GM18867 (cell line): ENCODE results near the gene NLRX1.
A peak's percentile ranks its signal among the peaks of the same experiment; 100 is the strongest.
"Not testable (repeated sequence)": the region's sequence is repeated elsewhere in the genome, so short reads cannot be mapped to it uniquely, and the experiment has no call there.

Experiments used
- ATAC-seq: cut with Tn5 transposase; IDR thresholded peaks from one replicate; pipeline ENCODE4 v1.9.1; 2021; ENCODE audit warnings: mild to moderate bottlenecking, moderate library complexity; ENCODE audit not compliant: unreplicated experiment

Gene NLRX1

GRCh38 chr11:119181677-119182412, 13.3 kb downstream of the NLRX1 start:
- no peak for ATAC-seq

DNA sequence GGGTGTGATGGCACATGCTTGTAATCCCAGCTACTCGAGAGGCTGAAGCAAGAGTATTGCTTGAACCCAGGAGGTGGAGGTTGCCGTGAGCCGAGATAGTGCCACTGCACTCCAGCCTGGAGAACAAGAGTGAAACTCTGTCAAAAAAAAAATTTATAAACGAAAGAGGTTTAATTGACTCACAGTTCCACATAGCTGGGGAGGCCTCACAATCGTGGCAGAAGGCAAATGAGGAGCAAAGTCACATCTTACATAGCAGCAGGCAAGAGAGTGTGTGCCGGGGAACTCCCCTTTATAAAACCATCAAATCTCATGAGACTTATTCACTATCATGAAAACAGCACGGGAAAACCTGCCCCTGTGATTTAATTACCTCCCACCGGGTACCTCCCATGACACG, 15.9 kb downstream of the NLRX1 start:
- ATAC-seq = not testable (repeated sequence)

GRCh38 chr11:119185981-119186634, 17.6 kb downstream of the NLRX1 start:
- ATAC-seq = no peak

DNA sequence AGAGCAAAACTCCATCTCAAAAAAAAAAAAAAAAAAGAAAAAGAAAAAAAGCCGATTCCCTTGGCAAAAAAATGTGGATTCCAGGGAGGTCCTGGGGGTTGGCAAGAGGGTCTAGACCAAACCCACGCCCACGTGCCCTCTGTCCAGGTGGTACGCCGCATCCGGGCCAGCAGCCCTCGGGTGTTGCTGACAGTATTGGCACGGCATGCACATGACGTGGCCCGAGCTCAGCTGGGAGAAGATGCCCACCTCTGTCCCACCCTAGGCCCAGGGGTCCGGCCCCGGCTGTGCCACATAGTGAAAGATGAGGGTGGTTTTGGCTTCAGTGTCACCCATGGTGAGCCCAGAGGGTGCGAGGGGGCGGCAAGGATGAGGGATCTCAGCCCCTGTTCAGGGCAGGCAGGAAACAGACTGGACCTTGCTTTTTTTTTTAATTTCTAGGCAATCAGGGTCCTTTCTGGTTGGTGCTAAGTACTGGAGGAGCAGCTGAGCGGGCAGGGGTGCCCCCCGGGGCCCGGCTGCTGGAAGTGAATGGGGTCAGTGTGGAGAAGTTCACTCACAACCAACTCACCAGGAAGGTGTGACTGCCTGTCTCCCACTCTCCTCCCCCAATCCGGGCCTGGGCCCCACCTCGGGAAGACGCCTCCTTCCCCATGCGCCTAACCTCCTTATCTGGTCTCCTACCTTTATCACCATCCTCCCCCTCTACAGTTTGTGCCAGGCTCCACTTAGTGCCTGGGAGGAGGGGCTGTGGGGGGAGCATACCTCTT, 18.8 kb downstream of the NLRX1 start:
- no peak for ATAC-seq

- no peak for ATAC-seq
Observed at GRCh38 chr11:119188067-119188466, 19.5 kb downstream of the NLRX1 start.

- no peak for ATAC-seq
Observed at GRCh38 chr11:119188887-119189286, 20.4 kb downstream of the NLRX1 start.

- no peak for ATAC-seq
Observed at GRCh38 chr11:119189393-119189792, 20.9 kb downstream of the NLRX1 start.

DNA sequence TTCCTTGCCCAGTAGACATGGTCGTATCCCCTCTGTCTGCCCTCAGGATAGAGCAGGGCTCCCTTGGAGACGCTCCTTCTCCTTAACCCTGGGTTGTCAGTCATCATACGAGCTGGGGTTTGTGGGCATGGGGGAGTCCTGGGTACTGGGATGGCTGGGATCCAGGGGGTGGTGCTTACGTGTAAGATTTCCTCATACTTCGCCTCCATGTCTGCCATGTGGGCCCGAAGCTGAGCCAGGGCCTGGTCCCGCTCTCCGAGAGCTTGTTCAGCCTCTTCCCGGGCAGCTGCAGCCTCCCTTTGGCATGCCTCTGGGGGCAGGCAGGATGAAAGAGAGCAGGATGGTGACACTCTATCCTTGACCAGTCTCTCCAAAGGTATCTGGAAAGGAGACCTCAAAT, 22.0 kb downstream of the NLRX1 start:
- no peak for ATAC-seq

DNA sequence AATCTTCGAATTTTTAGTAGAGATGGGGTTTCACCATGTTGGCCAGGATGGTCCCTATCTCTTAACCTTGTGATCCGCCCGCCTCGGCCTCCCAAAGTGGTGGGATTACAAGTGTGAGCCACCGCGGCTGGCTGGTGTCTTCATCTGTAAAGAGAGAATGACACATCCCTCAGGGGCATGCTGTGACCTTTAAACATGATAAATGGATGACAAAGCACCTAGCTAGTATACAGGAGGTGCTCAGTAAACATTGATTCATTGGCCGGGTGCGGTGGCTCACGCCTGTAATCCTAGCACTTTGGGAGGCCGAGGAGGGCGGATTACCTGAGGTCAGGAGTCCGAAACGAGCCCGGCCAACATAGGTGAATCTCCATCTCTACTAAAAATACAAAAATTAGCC, 22.7 kb downstream of the NLRX1 start:
- ATAC-seq = not testable (repeated sequence)

DNA sequence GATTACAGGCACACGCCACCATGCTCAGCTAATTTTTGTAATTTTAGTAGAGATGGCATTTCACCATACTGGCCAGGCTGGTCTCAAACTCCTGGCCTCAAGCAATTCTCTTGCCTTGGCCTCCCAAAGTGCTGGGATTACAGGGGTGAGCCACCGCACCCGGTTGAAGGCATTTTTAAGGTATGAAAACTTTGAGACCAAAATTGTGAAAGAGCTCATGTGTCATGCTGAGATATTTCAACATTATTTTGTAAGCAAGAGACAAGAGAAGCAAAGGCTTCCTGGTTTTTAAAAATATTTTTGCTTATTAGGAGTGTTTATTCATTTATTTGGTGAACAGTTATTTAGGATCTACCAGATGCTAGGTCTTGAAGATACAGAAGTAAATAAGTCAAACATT, 23.6 kb downstream of the NLRX1 start:
- ATAC-seq = no peak

DNA sequence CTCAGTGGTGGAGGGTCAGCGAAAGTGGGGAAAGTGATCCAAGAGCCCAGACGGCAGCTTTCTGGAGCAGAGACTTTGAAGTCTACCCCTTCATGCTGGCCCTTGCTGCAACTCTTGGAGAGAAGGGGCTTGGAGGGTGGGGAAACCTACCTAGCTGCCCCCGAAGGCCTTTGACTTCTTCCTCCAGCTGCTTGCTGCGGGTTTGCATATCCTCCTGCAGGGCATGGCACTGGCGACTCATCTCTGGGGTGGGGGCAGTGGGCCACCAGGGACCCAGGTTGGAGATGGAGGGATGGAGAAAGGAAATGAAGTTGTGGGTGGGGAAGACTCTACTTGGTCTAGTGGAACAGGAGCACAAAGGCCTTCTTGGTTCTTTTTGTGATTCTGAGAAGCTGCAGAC, 24.5 kb downstream of the NLRX1 start:
- no peak for ATAC-seq

- no peak for ATAC-seq
Observed at GRCh38 chr11:119193626-119194025, 25.1 kb downstream of the NLRX1 start.

GRCh38 chr11:119194811-119195440, 26.4 kb downstream of the NLRX1 start:
- ATAC-seq = no peak

- ATAC-seq = no peak
Observed at GRCh38 chr11:119195680-119196079, 27.2 kb downstream of the NLRX1 start.

DNA sequence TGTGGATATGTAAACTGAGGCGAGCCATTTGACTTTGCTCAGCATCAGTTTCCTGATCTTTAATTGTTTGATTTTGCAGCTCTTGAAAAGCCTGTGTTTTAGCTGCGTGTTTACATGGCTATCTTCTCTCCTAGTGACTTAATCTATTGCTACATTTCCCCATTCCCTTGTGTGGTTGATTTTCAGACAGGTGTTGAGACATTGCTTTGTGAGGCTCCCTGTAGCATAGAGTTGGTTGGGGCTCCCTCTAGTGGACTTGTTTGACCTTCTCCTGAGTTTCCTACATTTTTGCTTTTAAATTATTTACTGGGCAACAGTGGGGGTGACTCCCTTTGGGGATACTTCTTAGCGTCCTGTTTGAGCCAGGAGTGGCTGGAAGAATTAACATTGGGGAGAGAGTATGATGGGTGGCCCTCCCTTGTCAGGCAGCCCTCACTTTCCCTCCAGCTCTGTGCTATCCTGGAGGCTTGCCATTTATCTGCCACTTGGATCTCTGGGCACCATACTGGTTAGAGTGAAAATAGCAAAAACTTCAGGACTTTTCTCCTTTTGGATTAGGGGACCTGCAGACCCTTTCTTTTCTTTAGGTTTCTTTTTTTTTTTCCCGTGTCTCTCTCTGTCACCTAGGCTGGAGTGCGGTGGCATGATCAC, 28.4 kb downstream of the NLRX1 start:
- peak; percentile 73 for ATAC-seq

DNA sequence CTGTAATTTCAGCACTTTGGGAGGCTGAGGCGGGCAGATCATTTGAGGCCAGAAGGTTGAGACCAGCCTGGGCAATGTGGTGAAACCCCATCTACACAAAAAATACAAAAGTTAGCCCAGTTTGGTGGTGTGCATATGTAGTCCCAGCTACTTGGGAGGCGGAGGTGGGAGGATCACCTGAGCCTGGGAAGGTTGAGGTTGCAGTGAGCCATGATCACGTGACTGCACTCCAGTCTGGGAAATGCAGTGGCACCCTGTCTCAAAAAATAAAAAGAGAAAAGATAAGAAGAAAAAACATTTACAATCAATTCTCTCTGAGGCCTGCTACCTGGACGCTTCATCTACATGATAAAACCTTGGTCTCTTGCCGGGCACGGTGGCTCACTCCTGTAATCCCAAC, 30.4 kb downstream of the NLRX1 start:
- no peak for ATAC-seq

DNA sequence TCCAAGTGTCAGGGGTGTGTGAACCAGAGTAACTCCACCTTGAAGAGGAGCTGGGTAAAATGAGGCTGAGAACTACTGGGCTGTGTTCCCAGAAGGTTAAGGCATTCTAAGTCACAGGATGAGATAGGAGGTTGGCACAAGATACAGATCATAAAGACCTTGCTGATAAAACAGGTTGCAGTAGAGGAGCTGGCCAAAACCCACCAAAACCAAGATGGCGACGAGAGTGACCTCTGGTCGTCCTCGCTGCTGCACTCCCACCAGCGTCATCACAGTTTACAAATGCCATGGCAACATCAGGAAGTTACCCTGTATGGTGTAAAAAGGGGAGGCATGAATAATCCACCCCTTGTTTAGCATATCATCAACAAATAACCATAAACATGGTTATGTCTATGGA, 32.7 kb downstream of the NLRX1 start:
- not testable (repeated sequence) for ATAC-seq

GRCh38 chr11:119202554-119202953, 34.0 kb downstream of the NLRX1 start:
- no peak for ATAC-seq

DNA sequence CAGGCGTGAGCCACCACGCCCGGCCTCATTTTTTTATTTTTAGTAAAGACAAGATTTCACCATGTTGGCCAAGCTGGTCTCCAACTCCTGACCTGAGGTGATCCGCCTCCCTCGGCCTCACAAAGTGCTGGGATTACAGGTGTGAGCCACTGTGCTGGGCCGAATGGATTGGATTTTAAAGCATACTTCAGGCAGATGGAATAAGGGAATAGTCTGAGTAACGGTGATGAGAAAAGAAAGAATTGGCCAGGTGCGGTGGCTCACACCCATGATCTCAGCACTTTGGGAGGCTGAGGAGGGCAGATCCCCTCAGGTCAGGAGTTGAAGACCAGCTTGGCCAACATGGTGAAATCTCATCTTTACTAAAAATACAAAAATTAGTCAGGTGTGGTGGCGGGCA, 35.5 kb downstream of the NLRX1 start:
- no peak for ATAC-seq

GRCh38 chr11:119205080-119205479, 36.6 kb downstream of the NLRX1 start:
- no peak for ATAC-seq
